ENCODE data around the gene IPPK.
"Not testable (repeated sequence)": the region's sequence is repeated elsewhere in the genome, so short reads cannot be mapped to it uniquely, and the experiment has no call there.

IPPK gene

DNA sequence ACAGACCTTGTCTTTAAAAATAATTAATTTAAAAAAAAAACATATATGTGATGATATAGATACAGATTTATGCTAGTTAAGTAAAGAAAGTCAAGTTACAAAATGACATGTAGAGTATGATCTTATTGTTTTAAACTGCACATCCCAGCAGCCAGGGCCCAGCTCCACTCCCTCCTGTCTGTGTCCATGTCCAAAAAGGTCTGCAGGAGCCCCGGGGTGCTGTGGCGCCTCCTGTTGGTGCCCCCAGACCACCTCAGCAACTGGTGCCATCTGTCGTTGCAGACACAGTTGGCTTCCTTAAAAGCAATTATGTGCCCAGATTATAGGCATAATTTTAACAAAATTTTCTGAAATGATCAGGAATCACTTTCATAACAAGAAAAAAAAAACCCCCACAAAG, 33.3 kb downstream of the IPPK start:
- DNase-seq, result no peak

- no peak for DNase-seq
These were observed 34.2 kb downstream of the IPPK start for GRCh38 chr9:92635760-92636159.

GRCh38 chr9:92634712-92635605, 35.0 kb downstream of the IPPK start:
- DNase-seq, result peak; percentile 79

GRCh38 chr9:92633614-92634278, 36.2 kb downstream of the IPPK start:
- no peak for DNase-seq

DNA sequence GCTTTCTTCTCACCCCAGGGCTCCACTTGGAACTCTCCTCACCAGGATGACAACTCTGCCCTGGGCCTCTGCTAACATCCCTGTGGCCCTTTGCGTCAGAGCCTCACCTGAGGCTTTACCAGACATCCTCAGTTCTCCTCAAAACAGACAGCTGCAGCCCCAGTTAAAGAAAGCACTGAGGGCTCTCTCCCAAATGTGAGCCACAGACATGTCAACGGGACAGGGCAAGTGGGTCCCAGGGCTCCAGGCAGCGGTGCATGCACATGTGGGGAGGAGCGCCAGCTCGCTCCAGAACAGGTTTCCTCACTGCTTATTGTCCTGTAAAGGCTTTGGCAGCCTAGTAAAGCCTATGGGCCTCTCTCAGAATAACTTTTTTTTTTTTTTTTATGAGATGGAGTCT, 37.3 kb downstream of the IPPK start:
- DNase-seq, result no peak

GRCh38 chr9:92631452-92632343, 38.2 kb downstream of the IPPK start:
- peak; percentile 12 for DNase-seq

DNA sequence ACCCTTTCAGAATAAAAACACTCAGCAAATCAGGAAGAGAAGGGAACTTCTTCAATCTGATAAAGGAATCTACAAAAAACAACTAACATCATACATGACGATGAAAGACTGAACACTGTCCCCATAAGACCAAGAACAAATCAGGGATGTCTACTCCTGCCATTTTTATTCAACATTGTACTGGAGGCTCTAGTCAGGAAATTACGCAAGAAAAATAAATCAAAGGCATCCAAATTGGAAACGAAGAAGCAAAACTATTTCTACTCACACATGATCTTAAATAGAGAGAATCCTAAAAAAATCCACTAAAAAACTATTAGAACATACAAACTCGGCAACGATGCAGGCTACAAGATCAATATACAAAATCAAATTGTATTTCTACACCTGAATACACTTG, 42.3 kb downstream of the IPPK start:
- DNase-seq, result no peak

GRCh38 chr9:92626484-92626883, 43.4 kb downstream of the IPPK start:
- no peak for DNase-seq

DNA sequence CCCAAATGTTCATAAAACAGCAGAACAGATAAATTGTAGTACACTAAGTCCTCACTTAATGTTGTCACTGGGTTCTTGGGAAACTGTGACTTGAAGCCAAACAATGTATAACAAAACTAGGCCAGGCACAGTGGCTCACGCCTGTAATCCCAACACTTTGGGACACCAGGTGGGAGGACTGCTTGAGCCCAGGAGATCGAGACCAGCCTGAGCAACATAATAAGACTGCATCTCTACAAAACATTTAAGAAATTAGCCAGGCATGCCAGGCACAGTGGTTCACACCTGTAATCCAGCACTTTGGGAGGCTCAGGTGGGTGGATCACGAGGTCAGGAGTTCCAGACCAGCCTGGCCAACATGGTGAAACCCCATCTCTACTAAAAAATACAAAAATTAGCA, 46.0 kb downstream of the IPPK start:
- not testable (repeated sequence) for DNase-seq

DNA sequence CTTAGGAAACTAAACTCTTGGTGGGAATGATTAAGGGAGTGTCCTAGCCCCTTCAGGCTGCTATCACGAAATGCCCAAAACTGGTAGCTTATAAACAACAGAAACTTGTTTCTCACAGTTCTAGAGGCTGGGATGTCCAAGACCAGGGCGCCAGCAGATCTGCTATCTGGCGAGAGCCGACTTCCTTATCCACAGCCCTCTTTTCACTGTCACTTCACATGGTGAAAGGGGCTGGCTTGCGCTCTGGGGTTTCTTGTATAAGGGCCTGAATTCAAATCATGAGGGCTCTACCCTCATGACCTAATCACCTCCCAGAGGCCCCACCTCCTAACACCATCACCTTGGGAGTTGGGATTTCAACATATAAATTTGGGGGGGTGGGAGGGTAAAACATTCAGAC, 49.1 kb downstream of the IPPK start:
- no peak for DNase-seq

- DNase-seq, result no peak
These were observed 50.2 kb downstream of the IPPK start for GRCh38 chr9:92619601-92620300.

GRCh38 chr9:92618633-92619225, 51.2 kb downstream of the IPPK start:
- no peak for DNase-seq

DNA sequence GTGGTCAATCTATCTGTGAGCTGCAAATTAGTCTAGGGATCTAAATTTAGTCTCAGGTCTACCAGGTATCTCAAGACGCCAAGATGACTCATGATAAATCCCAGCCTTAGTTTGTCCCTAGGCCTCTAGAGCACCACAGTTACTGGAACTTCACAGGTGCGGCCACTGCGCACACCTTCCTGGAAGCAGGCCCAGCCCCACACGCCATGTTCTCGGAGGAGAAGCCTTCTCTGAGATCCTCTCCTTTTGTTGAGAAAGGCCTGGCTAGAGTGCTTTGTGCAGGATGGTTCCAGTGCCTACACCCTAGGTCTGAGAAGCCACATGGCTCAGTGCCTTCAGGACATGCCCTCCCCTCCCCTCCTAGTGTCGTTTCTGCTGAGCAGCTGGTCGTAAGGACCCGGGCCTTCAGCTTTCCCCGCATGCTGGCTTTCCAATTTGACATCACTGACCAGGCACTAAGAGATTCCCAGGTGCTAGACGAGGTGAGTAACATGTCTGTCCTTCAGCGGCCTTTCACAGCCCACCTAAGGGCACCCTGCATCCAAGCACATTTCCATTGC, 51.9 kb downstream of the IPPK start:
- DNase-seq, result no peak

GRCh38 chr9:92617195-92617813, 52.6 kb downstream of the IPPK start:
- no peak for DNase-seq

DNA sequence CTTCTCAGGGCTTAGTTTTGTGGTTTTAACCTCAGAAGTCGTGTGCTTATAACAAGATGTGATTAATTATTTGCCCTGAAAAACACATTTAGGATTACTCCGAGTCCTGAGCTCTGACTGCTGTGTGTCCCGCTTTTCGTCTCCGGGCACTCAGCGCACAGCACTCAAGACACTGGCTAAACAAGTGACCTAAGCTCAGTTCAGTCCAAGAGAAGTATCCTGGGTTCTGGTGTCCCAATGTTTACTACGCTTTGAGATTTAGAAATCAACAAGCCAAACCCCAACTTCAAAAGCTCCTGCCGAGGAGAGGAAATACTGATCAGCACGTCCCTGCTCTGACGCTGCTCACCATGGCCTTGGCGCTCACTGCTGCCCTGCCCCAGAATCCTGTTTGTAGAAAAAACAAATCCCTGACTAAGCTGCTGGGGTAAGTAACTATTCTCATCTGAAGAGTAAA, 53.2 kb downstream of the IPPK start:
- no peak for DNase-seq

DNA sequence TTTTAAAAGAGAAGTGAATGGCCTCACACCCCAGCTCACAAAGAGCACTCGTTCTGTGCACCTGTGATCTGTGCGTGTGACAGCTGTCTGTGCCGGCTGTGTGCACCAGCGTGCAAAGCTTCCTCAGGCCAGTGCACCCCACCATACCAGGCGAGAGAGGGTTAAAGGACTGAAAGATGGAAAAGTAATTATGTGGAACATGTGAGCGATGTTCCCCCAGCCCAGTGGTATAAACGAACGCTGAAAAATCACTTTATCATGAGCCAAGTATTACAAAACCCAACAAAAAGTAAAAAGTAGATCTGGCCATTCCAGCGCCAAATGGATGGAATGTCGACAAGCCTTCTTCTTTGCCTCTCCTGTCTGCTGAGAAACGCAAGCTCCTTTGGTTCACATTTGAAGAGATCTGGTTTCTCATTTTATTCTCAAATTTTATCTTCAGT, 53.7 kb downstream of the IPPK start:
- no peak for DNase-seq

DNA sequence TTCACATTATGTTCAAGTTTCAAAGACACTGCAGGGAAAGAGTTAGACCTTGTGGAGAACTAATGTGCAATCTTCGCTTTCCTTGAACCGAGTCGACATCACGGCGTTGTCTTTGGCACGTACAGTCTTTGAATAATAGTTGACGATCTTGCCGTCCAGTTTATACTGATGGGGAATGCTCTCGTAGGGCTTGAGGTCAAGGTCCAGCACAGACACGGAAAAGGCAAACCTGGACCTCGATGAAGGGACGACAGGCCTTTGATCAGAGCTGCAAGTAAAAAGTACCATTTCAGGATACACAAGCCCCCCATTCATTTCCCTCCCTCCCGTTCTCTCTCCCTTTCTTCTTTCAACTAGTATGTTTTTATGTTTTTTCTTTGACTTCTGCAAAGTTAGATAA, 54.1 kb downstream of the IPPK start:
- DNase-seq, result no peak

- DNase-seq, result no peak
These were observed 55.0 kb downstream of the IPPK start for GRCh38 chr9:92614763-92615461.

- no peak for DNase-seq
These were observed 55.8 kb downstream of the IPPK start for GRCh38 chr9:92614123-92614510.

GRCh38 chr9:92613268-92614122, 56.4 kb downstream of the IPPK start:
- DNase-seq, result no peak

Measured in activated CD4-positive, alpha-beta T cell treated with anti-CD3 and anti-CD28 coated beads for 48 hours (primary cell).